GM19023 (cell line): ENCODE results near the gene PDZD2.

Experiments used
- ATAC-seq: cut with Tn5 transposase; IDR thresholded peaks from one replicate; pipeline ENCODE4 v1.9.1; 2021; ENCODE audit warnings: mild to moderate bottlenecking, moderate library complexity; ENCODE audit not compliant: unreplicated experiment

PDZD2 gene

GRCh38 chr5:32090026-32090754, 451.3 kb downstream of the PDZD2 start:
- no peak for ATAC-seq

GRCh38 chr5:32090755-32091128, 451.8 kb downstream of the PDZD2 start:
- ATAC-seq, result no peak

- peak; percentile 75 for ATAC-seq
These were observed 454.2 kb downstream of the PDZD2 start for GRCh38 chr5:32092938-32093812.

GRCh38 chr5:32094691-32095090, 455.8 kb downstream of the PDZD2 start:
- ATAC-seq, result no peak

GRCh38 chr5:32095261-32095671, 456.3 kb downstream of the PDZD2 start:
- no peak for ATAC-seq

GRCh38 chr5:32096891-32097595, 458.1 kb downstream of the PDZD2 start:
- ATAC-seq, result no peak

GRCh38 chr5:32098291-32098690, 459.4 kb downstream of the PDZD2 start:
- no peak for ATAC-seq

GRCh38 chr5:32098890-32099310, 460.0 kb downstream of the PDZD2 start:
- no peak for ATAC-seq

GRCh38 chr5:32099486-32100035, 460.6 kb downstream of the PDZD2 start:
- no peak for ATAC-seq

GRCh38 chr5:32100230-32100629, 461.3 kb downstream of the PDZD2 start:
- ATAC-seq, result no peak

- ATAC-seq, result no peak
These were observed 461.9 kb downstream of the PDZD2 start for GRCh38 chr5:32100691-32101302.

GRCh38 chr5:32102254-32102986, 463.5 kb downstream of the PDZD2 start:
- no peak for ATAC-seq

GRCh38 chr5:32103521-32103920, 464.6 kb downstream of the PDZD2 start:
- no peak for ATAC-seq

GRCh38 chr5:32107291-32107690, 468.4 kb downstream of the PDZD2 start:
- no peak for ATAC-seq

- ATAC-seq, result no peak
These were observed 469.2 kb downstream of the PDZD2 start for GRCh38 chr5:32108167-32108566.

- ATAC-seq, result no peak
These were observed 470.3 kb downstream of the PDZD2 start for GRCh38 chr5:32109236-32109635.

GRCh38 chr5:32110111-32110696, 471.3 kb downstream of the PDZD2 start:
- ATAC-seq, result no peak

GRCh38 chr5:32115985-32116384, 477.1 kb downstream of the PDZD2 start:
- no peak for ATAC-seq

GRCh38 chr5:32116574-32117313, 477.8 kb downstream of the PDZD2 start:
- ATAC-seq, result no peak
